CD4-positive, CD25-positive, alpha-beta regulatory T cell (primary cell): ENCODE data around the gene VWA5A. TPM values are rescaled to one million over a fixed set of nuclear protein-coding genes. Genes with fewer than 3 reads are reported as not detected.
"Not testable (repeated sequence)": the region's sequence is repeated elsewhere in the genome, so short reads cannot be mapped to it uniquely, and the experiment has no call there.

Source experiments
- ATAC-seq, 2 donors: fragments of 150-1000 bp; cut with Tn5 transposase; one replicate each; pipeline ENCODE4 v1.10.0; 2021; ENCODE audit warnings: low read depth in 2 of 2, moderate number of reproducible peaks in 2 of 2, moderate library complexity in 1 of 2
- DNase-seq, 3 donors: peaks; one replicate each; pipeline versions ENCODE4 v3.0.0 to v3.0.0-alpha.2; 2012 to 2022; ENCODE audit warnings: mixed read lengths in 1 of 3
- H3K27ac ChIP-seq: one replicate; pipeline ENCODE4 v1.7.0; 2013; ENCODE audit warnings: mild to moderate bottlenecking, low read length; ENCODE audit not compliant: insufficient read depth, poor library complexity, severe bottlenecking
- H3K27me3 ChIP-seq: one replicate; pipeline ENCODE4 v1.7.0; 2013; ENCODE audit warnings: low read length; ENCODE audit not compliant: control insufficient read depth, insufficient read depth
- H3K36me3 ChIP-seq: one replicate; pipeline ENCODE4 v1.7.0; 2013; ENCODE audit warnings: mild to moderate bottlenecking, low read length, moderate library complexity; ENCODE audit not compliant: control insufficient read depth, insufficient read depth
- H3K4me1 ChIP-seq: 2 replicates; pipeline ENCODE4 v1.7.0; 2013; ENCODE audit warnings: mild to moderate bottlenecking, low read length; ENCODE audit not compliant: insufficient read depth, control insufficient read depth, poor library complexity, severe bottlenecking
- H3K4me3 ChIP-seq: one replicate; pipeline ENCODE4 v1.7.0; 2013; ENCODE audit warnings: low read depth, mild to moderate bottlenecking, low read length, moderate library complexity
- H3K9me3 ChIP-seq, 2 experiments: 1 replicate in 1 of 2; 2 replicates in 1 of 2; pipeline ENCODE4 v1.7.0; 2013; ENCODE audit warnings: low read length in 2 of 2, mild to moderate bottlenecking in 1 of 2, moderate library complexity in 1 of 2; ENCODE audit not compliant: control insufficient read depth in 2 of 2
- H3K27ac Mint-ChIP-seq, 3 donors: one replicate each; pipeline ENCODE4 v1.8.0; 2020 to 2022; ENCODE audit warnings: mild to moderate bottlenecking in 3 of 3, mixed read lengths in 3 of 3, moderate library complexity in 2 of 3
- H3K27me3 Mint-ChIP-seq: one replicate; pipeline ENCODE4 v1.8.0; 2022; ENCODE audit warnings: mild to moderate bottlenecking, mixed read lengths
- H3K36me3 Mint-ChIP-seq: one replicate; pipeline ENCODE4 v1.8.0; 2020; ENCODE audit warnings: mixed read lengths
- H3K4me1 Mint-ChIP-seq, 4 donors: one replicate each; pipeline ENCODE4 v1.8.0; 2020 to 2022; ENCODE audit warnings: mixed read lengths in 4 of 4, mild to moderate bottlenecking in 1 of 4
- H3K4me3 Mint-ChIP-seq, 4 donors: one replicate each; pipeline ENCODE4 v1.8.0; 2020 to 2022; ENCODE audit warnings: mild to moderate bottlenecking in 4 of 4, mixed read lengths in 4 of 4, moderate library complexity in 3 of 4
- H3K9me3 Mint-ChIP-seq, 7 donors: one replicate each; pipeline ENCODE4 v1.8.0; 2020 to 2022; ENCODE audit warnings: mixed read lengths in 7 of 7, mild to moderate bottlenecking in 3 of 7, moderate library complexity in 2 of 7
- polyA plus RNA-seq, 4 donors: library from polyadenylated mRNA; unstranded; fragments of 300-500 nt; fragmentation: Illumina TruSeq; gene quantifications; one replicate each; pipeline ENCODE4 v1.2.3, GENCODE V29; 2021
- total RNA-seq: library from RNA; stranded (reverse); gene quantifications from one replicate; pipeline ENCODE4 v1.2.3, GENCODE V29; 2022

The VWA5A gene
- total and polyA plus RNA-seq, 5 donors from 2014 or later = 6.9 to 24.5 (median 18.4) TPM

- DNase-seq = no peak
- Histone ChIP-seq H3K36me3 (peaks cover 60% of the 10 kb centered on the region), H3K4me1 (peaks cover 7% of the 10 kb centered on the region), H3K27ac (no peak overlapping the region), H3K4me3 (no peak overlapping the region), H3K27me3 (no peaks in the 10 kb centered on the region), H3K9me3 (no peaks in the 10 kb centered on the region)
- no peaks in the 10 kb centered on the region for H3K27me3 Mint-ChIP-seq
- peaks cover 0 to 27% (median 21%) of the 10 kb centered on the region in 4 donors for H3K4me1 Mint-ChIP-seq
- peaks cover 68% of the 10 kb centered on the region for H3K36me3 Mint-ChIP-seq
- peaks cover 0 to 2% (median 0%) of the 10 kb centered on the region in 7 donors for H3K9me3 Mint-ChIP-seq
- no peak overlapping the region for H3K4me3 Mint-ChIP-seq
- H3K27ac Mint-ChIP-seq = no peak overlapping the region
- no peak for ATAC-seq
Observed at GRCh38 chr11:124120891-124121290, 5.6 kb downstream of the VWA5A start.

GRCh38 chr11:124122123-124122522 is 6.9 kb downstream of the VWA5A start:
- Histone ChIP-seq H3K36me3 (peaks cover 60% of the 10 kb centered on the region), H3K9me3 (no peaks in the 10 kb centered on the region), H3K4me3 (no peak overlapping the region), H3K27ac (no peak overlapping the region), H3K4me1 (no peaks in the 10 kb centered on the region), H3K27me3 (no peaks in the 10 kb centered on the region)
- H3K36me3 Mint-ChIP-seq = peaks cover 71% of the 10 kb centered on the region
- ATAC-seq (no peak), DNase-seq (no peak)
- H3K27me3 Mint-ChIP-seq = no peaks in the 10 kb centered on the region
- H3K4me1 Mint-ChIP-seq = peaks cover 0 to 16% (median 14%) of the 10 kb centered on the region in 4 donors
- H3K27ac Mint-ChIP-seq = peak overlapping the region in 1 of 3 donors; percentile 47
- no peak overlapping the region for H3K4me3 Mint-ChIP-seq
- H3K9me3 Mint-ChIP-seq = peaks cover 0 to 2% (median 0%) of the 10 kb centered on the region in 7 donors

DNA sequence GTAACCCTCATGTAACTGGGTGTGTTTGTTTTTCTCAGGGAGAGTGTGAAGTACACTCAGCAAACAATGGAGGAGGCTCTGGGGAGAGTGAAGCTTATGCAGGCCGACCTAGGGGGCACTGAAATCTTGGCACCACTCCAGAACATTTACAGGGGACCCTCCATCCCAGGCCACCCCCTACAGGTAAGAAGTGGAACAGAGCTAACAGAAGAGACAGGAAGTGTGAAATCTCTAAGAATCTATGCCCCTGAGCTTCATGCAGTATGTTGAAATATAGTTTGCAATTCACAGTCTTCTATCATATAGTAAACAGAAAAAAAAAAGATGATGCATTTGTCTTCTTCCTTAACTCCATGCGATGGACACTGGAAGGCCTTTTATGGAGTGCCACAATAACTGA is 8.4 kb downstream of the VWA5A start:
- Histone ChIP-seq H3K9me3 (no peaks in the 10 kb centered on the region), H3K36me3 (peaks cover 51% of the 10 kb centered on the region), H3K4me1 (no peaks in the 10 kb centered on the region), H3K27me3 (no peaks in the 10 kb centered on the region), H3K4me3 (no peak overlapping the region), H3K27ac (no peak overlapping the region)
- DNase-seq (peak in 1 of 3 donors; percentile 16), ATAC-seq (peak in 1 of 2 donors; percentile 28)
- Mint-ChIP-seq H3K27ac (peak overlapping the region in 2 of 3 donors; percentile 20 to 57), H3K4me3 (no peak overlapping the region), H3K27me3 (no peaks in the 10 kb centered on the region), H3K4me1 (peaks cover 0 to 3% (median 1%) of the 10 kb centered on the region in 4 donors), H3K36me3 (peaks cover 63% of the 10 kb centered on the region), H3K9me3 (peaks cover 0 to 6% (median 0%) of the 10 kb centered on the region in 7 donors)

GRCh38 chr11:124127134-124127533 is 11.9 kb downstream of the VWA5A start:
- DNase-seq, H3K9me3 Mint-ChIP-seq, ATAC-seq, H3K27me3 Mint-ChIP-seq, H3K4me1 Mint-ChIP-seq, H3K27me3 ChIP-seq, H3K9me3 ChIP-seq, H3K4me3 Mint-ChIP-seq, H3K27ac Mint-ChIP-seq, H3K4me1 ChIP-seq, H3K27ac ChIP-seq, H3K4me3 ChIP-seq: not testable (repeated sequence)
- H3K36me3 Mint-ChIP-seq = peaks cover 50% of the 10 kb centered on the region
- H3K36me3 ChIP-seq = peaks cover 28% of the 10 kb centered on the region

- peaks cover 41% of the 10 kb centered on the region for H3K36me3 Mint-ChIP-seq
- ATAC-seq (no peak), DNase-seq (no peak)
- peaks cover 0 to 6% (median 0%) of the 10 kb centered on the region in 7 donors for H3K9me3 Mint-ChIP-seq
- H3K4me1 Mint-ChIP-seq = peaks cover 0 to 2% (median 0%) of the 10 kb centered on the region in 4 donors
- H3K4me3 Mint-ChIP-seq = no peak overlapping the region
- Histone ChIP-seq H3K9me3 (no peaks in the 10 kb centered on the region), H3K4me3 (no peak overlapping the region), H3K36me3 (peaks cover 7% of the 10 kb centered on the region), H3K4me1 (no peaks in the 10 kb centered on the region), H3K27me3 (no peaks in the 10 kb centered on the region), H3K27ac (no peak overlapping the region)
- H3K27me3 Mint-ChIP-seq = peaks cover 4% of the 10 kb centered on the region
- H3K27ac Mint-ChIP-seq = no peak overlapping the region
Observed at GRCh38 chr11:124143034-124143433, 27.8 kb downstream of the VWA5A start.

GRCh38 chr11:124147951-124148350 is 32.7 kb downstream of the VWA5A start:
- DNase-seq (no peak), ATAC-seq (no peak)
- peaks cover 12% of the 10 kb centered on the region for H3K36me3 Mint-ChIP-seq
- H3K4me1 Mint-ChIP-seq = no peaks in the 10 kb centered on the region
- peaks cover under 1% of the 10 kb centered on the region for H3K36me3 ChIP-seq
- H3K27ac Mint-ChIP-seq = no peak overlapping the region
- H3K9me3 Mint-ChIP-seq = peaks cover 0 to 1% (median 0%) of the 10 kb centered on the region in 7 donors
- no peaks in the 10 kb centered on the region for H3K4me1 ChIP-seq
- H3K4me3 Mint-ChIP-seq = no peak overlapping the region
- H3K4me3 ChIP-seq = no peak overlapping the region
- no peak overlapping the region for H3K27ac ChIP-seq
- H3K27me3 ChIP-seq = no peaks in the 10 kb centered on the region
- no peaks in the 10 kb centered on the region for H3K9me3 ChIP-seq
- H3K27me3 Mint-ChIP-seq = no peaks in the 10 kb centered on the region

DNA sequence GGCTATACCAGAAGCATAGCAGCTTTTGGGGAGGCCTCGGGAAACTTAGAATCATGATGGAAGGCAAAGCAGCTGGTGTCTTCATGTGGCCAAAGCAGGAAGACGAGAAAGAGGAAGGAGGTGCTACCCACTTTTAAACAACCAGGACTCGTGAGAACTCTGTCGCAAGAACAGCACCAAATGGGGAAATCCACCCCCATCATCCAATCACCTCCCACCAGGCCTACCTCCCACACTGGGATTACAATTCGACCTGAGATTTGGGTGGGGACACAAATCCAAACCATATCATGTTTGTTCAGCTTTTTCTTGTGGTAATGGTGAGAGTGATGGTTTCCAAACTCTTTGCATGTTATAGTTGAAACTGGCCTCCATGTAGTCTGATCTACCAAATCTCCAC is 35.4 kb downstream of the VWA5A start:
- DNase-seq (no peak), ATAC-seq (no peak)
- no peaks in the 10 kb centered on the region for H3K27me3 ChIP-seq
- H3K4me3 ChIP-seq = no peak overlapping the region
- no peaks in the 10 kb centered on the region for H3K4me1 ChIP-seq
- no peaks in the 10 kb centered on the region for H3K36me3 ChIP-seq
- no peak overlapping the region for H3K27ac ChIP-seq
- peaks cover 6% of the 10 kb centered on the region for H3K36me3 Mint-ChIP-seq
- H3K27me3 Mint-ChIP-seq = peaks cover 4% of the 10 kb centered on the region
- H3K9me3 ChIP-seq = no peaks in the 10 kb centered on the region
- peaks cover 0 to 1% (median 0%) of the 10 kb centered on the region in 7 donors for H3K9me3 Mint-ChIP-seq
- H3K27ac Mint-ChIP-seq = no peak overlapping the region
- no peaks in the 10 kb centered on the region for H3K4me1 Mint-ChIP-seq
- no peak overlapping the region for H3K4me3 Mint-ChIP-seq

- H3K36me3 Mint-ChIP-seq = no peaks in the 10 kb centered on the region
- ATAC-seq (no peak), DNase-seq (no peak)
- H3K27me3 Mint-ChIP-seq = peaks cover 4% of the 10 kb centered on the region
- Histone ChIP-seq H3K27me3 (no peaks in the 10 kb centered on the region), H3K36me3 (no peaks in the 10 kb centered on the region), H3K4me1 (no peaks in the 10 kb centered on the region), H3K4me3 (no peak overlapping the region), H3K9me3 (no peaks in the 10 kb centered on the region), H3K27ac (no peak overlapping the region)
- H3K27ac Mint-ChIP-seq = no peak overlapping the region
- H3K4me3 Mint-ChIP-seq = no peak overlapping the region
- H3K4me1 Mint-ChIP-seq = no peaks in the 10 kb centered on the region
- H3K9me3 Mint-ChIP-seq = peaks cover 0 to 1% (median 0%) of the 10 kb centered on the region in 7 donors
Observed at GRCh38 chr11:124152770-124153407, 37.6 kb downstream of the VWA5A start.
